HL-60 (cell line): ENCODE results near the gene MALT1.

Source experiments
- DNase-seq, 2 experiments: peaks; one replicate each; pipeline ENCODE4 v3.0.0-alpha.2; 2010 to 2020; ENCODE audit warnings: low read depth in 1 of 2, low spot score in 1 of 2
- H3K27ac ChIP-seq: fragments of 250-450 bp; sonication (Bioruptor Pico); replicated peaks from 2 replicates; pipeline ENCODE4 v1.5.1; 2020; ENCODE audit warnings: mild to moderate bottlenecking, moderate library complexity
- H3K27me3 ChIP-seq: fragments of 250-450 bp; sonication (Bioruptor Pico); 2 replicates; pipeline ENCODE4 v1.5.1; 2021; ENCODE audit warnings: mild to moderate bottlenecking, moderate library complexity; ENCODE audit not compliant: insufficient read depth, poor library complexity, severe bottlenecking
- H3K4me3 ChIP-seq: replicated peaks from 2 replicates; pipeline ENCODE4 v1.5.1; 2011; ENCODE audit warnings: mild to moderate bottlenecking, control low read depth, low read length; ENCODE audit not compliant: insufficient read depth
- GABPA ChIP-seq: IDR thresholded peaks from 2 replicates; pipeline ENCODE4 v1.6.1; 2012; ENCODE audit warnings: low read depth
- POLR2AphosphoS5 ChIP-seq: IDR thresholded peaks from 2 replicates; pipeline ENCODE4 v1.6.1; 2012; ENCODE audit warnings: low read depth
- SPI1 ChIP-seq: IDR thresholded peaks from 2 replicates; pipeline ENCODE4 v1.6.1; 2012; ENCODE audit warnings: low read depth, mild to moderate bottlenecking, borderline replicate concordance
- TF ChIP-seq, protein P1 (sequence below): IDR thresholded peaks from one replicate; pipeline ENCODE4 v1.5.1; 2011; ENCODE audit warnings: low read length, control low read depth, inconsistent platforms; ENCODE audit not compliant: insufficient read depth
- TF ChIP-seq, protein P2 (sequence below): IDR thresholded peaks from 2 replicates; pipeline ENCODE4 v1.6.1; 2012; ENCODE audit warnings: low read depth; ENCODE audit not compliant: insufficient replicate concordance

The MALT1 gene

DNA sequence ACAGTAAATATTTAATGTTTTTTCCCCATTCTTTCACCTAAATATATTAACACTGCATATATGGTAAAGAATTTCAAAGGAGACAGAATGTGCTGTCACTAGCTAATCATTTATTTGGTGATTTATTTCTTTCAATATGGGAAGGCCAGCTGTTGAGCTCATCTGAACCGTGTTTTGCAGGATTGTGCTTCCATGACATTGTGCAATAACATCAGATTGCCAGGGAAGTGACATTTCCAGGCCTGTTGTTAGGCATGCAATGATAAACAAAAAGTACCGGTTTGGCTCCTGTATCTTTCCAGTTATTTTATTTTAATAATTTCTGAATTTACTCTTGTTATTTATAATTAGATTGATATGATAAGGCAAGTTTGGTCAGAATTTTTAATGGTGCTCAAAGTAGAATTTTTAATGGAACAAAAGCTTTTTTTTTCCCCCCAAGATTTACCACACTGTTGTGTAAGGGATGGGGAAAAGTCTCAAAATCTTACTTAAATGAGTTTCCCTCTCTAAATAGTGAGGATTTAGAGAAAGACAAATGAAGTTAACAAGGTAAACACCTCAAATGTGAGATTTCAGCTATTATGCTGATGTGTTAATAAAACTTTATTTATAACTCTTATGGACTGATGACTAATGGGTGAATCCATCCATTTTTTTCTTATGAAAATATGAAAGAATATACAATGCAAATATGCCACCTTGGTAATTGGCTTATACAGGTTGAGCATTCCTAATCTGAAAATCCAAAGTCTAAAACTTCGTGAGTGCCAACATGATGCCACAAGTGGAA is 52.7 kb downstream of the MALT1 start:
- no peak for DNase-seq
- Histone ChIP-seq H3K27me3 (no peaks in the 10 kb centered on the region), H3K27ac (no peak overlapping the region), H3K4me3 (no peak overlapping the region)
- no peak for TF ChIP-seq POLR2AphosphoS5

DNA sequence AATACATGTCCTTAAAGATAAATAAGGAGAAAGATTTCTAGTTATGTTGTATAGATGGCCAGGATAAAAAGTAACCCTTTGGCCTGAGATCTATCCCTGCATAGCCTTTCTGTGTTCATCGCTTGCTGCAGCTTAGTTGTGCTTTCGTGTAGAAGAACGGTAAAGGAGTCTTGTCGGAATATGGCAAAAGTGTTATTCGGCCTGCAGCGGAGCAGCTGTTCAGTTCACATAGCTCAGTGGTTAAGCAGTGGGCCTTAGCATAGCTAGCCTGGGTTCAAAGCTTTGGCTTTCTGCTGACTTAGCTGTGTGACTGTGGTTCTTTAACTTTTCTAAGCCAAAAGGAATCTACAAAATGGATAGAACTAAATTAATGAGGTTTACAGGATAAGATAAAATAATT is 55.4 kb downstream of the MALT1 start:
- H3K27ac ChIP-seq: no peak overlapping the region
- TF ChIP-seq, protein P1, sequence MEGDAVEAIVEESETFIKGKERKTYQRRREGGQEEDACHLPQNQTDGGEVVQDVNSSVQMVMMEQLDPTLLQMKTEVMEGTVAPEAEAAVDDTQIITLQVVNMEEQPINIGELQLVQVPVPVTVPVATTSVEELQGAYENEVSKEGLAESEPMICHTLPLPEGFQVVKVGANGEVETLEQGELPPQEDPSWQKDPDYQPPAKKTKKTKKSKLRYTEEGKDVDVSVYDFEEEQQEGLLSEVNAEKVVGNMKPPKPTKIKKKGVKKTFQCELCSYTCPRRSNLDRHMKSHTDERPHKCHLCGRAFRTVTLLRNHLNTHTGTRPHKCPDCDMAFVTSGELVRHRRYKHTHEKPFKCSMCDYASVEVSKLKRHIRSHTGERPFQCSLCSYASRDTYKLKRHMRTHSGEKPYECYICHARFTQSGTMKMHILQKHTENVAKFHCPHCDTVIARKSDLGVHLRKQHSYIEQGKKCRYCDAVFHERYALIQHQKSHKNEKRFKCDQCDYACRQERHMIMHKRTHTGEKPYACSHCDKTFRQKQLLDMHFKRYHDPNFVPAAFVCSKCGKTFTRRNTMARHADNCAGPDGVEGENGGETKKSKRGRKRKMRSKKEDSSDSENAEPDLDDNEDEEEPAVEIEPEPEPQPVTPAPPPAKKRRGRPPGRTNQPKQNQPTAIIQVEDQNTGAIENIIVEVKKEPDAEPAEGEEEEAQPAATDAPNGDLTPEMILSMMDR: no peak
- TF ChIP-seq, protein P2, sequence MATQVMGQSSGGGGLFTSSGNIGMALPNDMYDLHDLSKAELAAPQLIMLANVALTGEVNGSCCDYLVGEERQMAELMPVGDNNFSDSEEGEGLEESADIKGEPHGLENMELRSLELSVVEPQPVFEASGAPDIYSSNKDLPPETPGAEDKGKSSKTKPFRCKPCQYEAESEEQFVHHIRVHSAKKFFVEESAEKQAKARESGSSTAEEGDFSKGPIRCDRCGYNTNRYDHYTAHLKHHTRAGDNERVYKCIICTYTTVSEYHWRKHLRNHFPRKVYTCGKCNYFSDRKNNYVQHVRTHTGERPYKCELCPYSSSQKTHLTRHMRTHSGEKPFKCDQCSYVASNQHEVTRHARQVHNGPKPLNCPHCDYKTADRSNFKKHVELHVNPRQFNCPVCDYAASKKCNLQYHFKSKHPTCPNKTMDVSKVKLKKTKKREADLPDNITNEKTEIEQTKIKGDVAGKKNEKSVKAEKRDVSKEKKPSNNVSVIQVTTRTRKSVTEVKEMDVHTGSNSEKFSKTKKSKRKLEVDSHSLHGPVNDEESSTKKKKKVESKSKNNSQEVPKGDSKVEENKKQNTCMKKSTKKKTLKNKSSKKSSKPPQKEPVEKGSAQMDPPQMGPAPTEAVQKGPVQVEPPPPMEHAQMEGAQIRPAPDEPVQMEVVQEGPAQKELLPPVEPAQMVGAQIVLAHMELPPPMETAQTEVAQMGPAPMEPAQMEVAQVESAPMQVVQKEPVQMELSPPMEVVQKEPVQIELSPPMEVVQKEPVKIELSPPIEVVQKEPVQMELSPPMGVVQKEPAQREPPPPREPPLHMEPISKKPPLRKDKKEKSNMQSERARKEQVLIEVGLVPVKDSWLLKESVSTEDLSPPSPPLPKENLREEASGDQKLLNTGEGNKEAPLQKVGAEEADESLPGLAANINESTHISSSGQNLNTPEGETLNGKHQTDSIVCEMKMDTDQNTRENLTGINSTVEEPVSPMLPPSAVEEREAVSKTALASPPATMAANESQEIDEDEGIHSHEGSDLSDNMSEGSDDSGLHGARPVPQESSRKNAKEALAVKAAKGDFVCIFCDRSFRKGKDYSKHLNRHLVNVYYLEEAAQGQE: no peak
- no peak for TF ChIP-seq GABPA
- TF ChIP-seq POLR2AphosphoS5: no peak
- no peak for TF ChIP-seq SPI1
- H3K4me3 ChIP-seq: no peak overlapping the region
- no peaks in the 10 kb centered on the region for H3K27me3 ChIP-seq
- DNase-seq: no peak

DNA sequence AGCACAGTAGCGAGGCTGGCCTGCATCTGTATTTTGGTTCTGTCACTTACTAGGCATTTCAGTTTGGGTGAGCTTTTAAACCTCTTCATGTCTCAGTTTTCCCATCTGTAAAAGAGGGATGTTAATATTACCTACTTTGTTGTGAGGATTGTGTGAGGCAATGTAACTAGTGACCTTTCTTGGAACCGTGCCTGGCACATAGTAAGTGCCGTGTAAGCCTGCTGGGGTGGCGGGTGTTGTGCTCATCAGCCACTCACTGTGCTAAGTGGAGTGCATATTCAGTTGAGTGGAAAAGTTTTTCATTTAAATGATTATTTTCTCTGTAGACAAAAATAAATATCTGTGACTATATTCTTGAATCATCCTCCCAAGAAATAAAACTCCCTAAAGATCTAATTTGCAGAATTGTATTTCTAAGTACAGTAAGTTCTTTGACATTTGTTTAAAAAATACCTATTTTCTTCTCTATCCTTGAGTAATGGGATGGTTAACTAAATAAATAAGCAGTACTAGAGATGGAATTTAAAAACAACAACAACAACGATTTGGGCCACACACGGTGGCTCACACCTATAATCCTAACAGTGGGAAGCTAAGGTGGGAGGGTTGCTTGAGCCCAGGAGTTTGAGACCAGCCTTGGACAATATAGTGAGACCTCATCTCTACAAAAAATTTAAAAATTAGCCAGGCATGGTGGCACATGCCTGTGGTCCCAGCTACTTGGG is 56.7 kb downstream of the MALT1 start:
- no peak overlapping the region for H3K27ac ChIP-seq
- H3K4me3 ChIP-seq: no peak overlapping the region
- no peak for DNase-seq
- no peaks in the 10 kb centered on the region for H3K27me3 ChIP-seq
- TF ChIP-seq, protein P2: no peak
- TF ChIP-seq, protein P1: no peak
- TF ChIP-seq SPI1 (no peak), POLR2AphosphoS5 (no peak), GABPA (no peak)

DNA sequence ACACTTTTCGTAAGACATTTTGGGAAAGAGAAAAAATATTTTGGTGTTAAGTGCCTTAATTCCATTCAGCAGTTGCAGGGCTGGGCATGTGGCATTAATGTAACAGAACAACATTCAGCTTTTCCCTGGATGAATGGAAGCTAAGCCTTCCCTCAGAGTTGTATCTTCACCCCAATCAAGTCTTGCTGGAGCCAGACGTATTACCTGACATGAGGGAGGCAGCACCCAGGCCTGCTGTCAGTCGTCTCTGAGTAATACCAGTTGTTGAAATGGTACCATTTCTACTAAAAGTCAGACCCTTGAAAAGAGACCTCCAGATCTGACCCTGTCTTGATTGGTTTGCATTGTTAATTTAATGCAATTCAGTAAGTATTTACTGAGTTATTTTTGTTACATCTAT is 57.5 kb downstream of the MALT1 start:
- H3K4me3 ChIP-seq: no peak overlapping the region
- no peaks in the 10 kb centered on the region for H3K27me3 ChIP-seq
- TF ChIP-seq, protein P2: no peak
- TF ChIP-seq POLR2AphosphoS5: no peak
- TF ChIP-seq SPI1: no peak
- TF ChIP-seq, protein P1: no peak
- TF ChIP-seq GABPA: no peak
- no peak overlapping the region for H3K27ac ChIP-seq
- no peak for DNase-seq
